Measurements from ENCODE around the gene CAMK2B.
"Not testable (repeated sequence)": the region's sequence is repeated elsewhere in the genome, so short reads cannot be mapped to it uniquely, and the experiment has no call there.

Gene CAMK2B

GRCh38 chr7:44216521-44217222 lies 108.7 kb downstream of the CAMK2B start:
- no peak for DNase-seq (ENCODE audit: low spot score)

- no peak for DNase-seq (ENCODE audit: low spot score)
These were observed 109.4 kb downstream of the CAMK2B start for GRCh38 chr7:44216019-44216418.

GRCh38 chr7:44215531-44215930 lies 109.9 kb downstream of the CAMK2B start:
- DNase-seq (ENCODE audit: low spot score): no peak

GRCh38 chr7:44213877-44214388 lies 111.5 kb downstream of the CAMK2B start:
- DNase-seq (ENCODE audit: low spot score): no peak

GRCh38 chr7:44213206-44213876 lies 112.1 kb downstream of the CAMK2B start:
- no peak for DNase-seq (ENCODE audit: low spot score)

GRCh38 chr7:44212581-44213184 lies 112.7 kb downstream of the CAMK2B start:
- no peak for DNase-seq (ENCODE audit: low spot score)

- DNase-seq (ENCODE audit: low spot score): no peak
These were observed 113.4 kb downstream of the CAMK2B start for GRCh38 chr7:44212018-44212417.

GRCh38 chr7:44211126-44211675 lies 114.2 kb downstream of the CAMK2B start:
- no peak for DNase-seq (ENCODE audit: low spot score)

GRCh38 chr7:44210107-44210506 lies 115.3 kb downstream of the CAMK2B start:
- DNase-seq (ENCODE audit: low spot score): no peak

GRCh38 chr7:44208085-44208484 lies 117.3 kb downstream of the CAMK2B start:
- no peak for DNase-seq (ENCODE audit: low spot score)

GRCh38 chr7:44206008-44206407 lies 119.4 kb downstream of the CAMK2B start:
- no peak for DNase-seq (ENCODE audit: low spot score)

GRCh38 chr7:44201813-44202212 lies 123.6 kb downstream of the CAMK2B start:
- no peak for DNase-seq (ENCODE audit: low spot score)

- peak; percentile 93 for DNase-seq (ENCODE audit: low spot score)
These were observed 124.5 kb downstream of the CAMK2B start, which contains the start of gene YKT6 for GRCh38 chr7:44200699-44201461. Gene YKT6 (plus strand): TSS chr7:44200978. CDS start chr7:44201136, 158 bp downstream.

- DNase-seq (ENCODE audit: low spot score): not testable (repeated sequence)
These were observed 125.2 kb downstream of the CAMK2B start for GRCh38 chr7:44200163-44200562.

- no peak for DNase-seq (ENCODE audit: low spot score)
These were observed 127.9 kb downstream of the CAMK2B start for GRCh38 chr7:44197474-44197873.

GRCh38 chr7:44196450-44196872 lies 128.9 kb downstream of the CAMK2B start:
- peak; percentile 26 for DNase-seq (ENCODE audit: low spot score)

- no peak for DNase-seq (ENCODE audit: low spot score)
These were observed 129.5 kb downstream of the CAMK2B start for GRCh38 chr7:44195889-44196288.

GRCh38 chr7:44194562-44195145 lies 130.7 kb downstream of the CAMK2B start:
- no peak for DNase-seq (ENCODE audit: low spot score)

GRCh38 chr7:44194069-44194468 lies 131.3 kb downstream of the CAMK2B start:
- DNase-seq (ENCODE audit: low spot score): no peak

- no peak for DNase-seq (ENCODE audit: low spot score)
These were observed 132.2 kb downstream of the CAMK2B start for GRCh38 chr7:44193011-44193802.

- DNase-seq (ENCODE audit: low spot score): no peak
These were observed 134.2 kb downstream of the CAMK2B start for GRCh38 chr7:44191171-44191570.

Measured in CD4-positive, alpha-beta T cell treated with Interleukin-15 for 4 hours (primary cell).